GM23248 (cell line): Measurements from ENCODE around the gene GSE1.

Experiments used
- EZH2 ChIP-seq: fragments of 200-600 bp; sonication (generic); IDR thresholded peaks from 2 replicates; pipeline ENCODE4 v1.6.1; 2018; ENCODE audit warnings: antibody characterized with exemption, mild to moderate bottlenecking; ENCODE audit not compliant: insufficient read depth, poor library complexity, severe bottlenecking
- EZH2phosphoT487 ChIP-seq: fragments of 200-600 bp; sonication (generic); IDR thresholded peaks from 2 replicates; pipeline ENCODE4 v1.6.1; 2018; ENCODE audit warnings: antibody characterized with exemption, moderate library complexity, mild to moderate bottlenecking, low read depth; ENCODE audit not compliant: insufficient read depth

GRCh38 chr16:85576944-85577343 lies 36.2 kb upstream of the GSE1 start:
- no peak for TF ChIP-seq EZH2
- TF ChIP-seq EZH2phosphoT487 = no peak
